HG03342 (cell line): ENCODE data around the gene ACR.

Source experiments
- ATAC-seq: cut with Tn5 transposase; IDR thresholded peaks from one replicate; pipeline ENCODE4 v1.9.1; 2021; ENCODE audit warnings: mild to moderate bottlenecking, moderate library complexity; ENCODE audit not compliant: unreplicated experiment

The ACR gene

DNA sequence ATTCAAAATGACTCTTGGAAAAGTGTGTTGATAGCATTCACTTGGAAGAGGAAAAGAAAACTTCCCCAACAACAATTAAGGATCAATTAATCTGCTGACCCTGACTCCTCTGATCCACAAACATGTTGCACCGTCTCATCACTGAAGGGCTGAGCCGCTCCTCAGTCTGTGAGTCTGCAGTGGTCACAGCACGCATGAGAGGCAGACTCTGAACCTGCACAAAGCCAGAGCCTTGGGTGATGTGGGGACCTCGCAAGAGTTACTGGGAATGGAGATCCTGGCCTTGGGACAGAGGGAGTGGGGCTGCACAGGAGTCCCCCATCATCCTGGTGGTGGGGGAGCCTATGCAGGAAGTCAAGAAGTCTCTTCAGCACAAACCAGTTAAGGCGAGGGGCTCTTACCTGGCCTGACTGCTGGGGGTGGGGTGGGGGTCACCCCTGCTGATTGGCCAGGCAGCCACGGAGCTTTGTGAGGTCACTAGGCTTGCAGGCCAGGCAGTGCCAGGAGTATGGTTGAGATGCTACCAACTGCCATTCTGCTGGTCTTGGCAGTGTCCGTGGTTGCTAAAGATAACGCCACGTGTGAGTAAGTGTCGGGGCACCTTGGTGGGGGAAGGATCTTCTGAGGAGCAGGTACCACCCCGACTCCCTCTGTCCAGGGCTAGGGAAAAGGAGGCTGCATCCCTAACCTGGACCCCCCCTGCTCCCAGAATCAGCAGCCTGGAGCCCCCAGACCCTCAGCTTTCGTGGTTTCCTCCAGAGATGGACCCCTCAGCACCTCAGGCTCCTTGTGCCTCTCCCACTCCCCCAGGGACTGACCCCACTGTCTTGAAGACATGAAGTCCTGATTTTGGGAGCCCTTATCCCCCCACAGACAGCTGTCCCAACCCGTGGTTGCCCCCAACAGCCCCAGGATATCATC, at the start of gene ACR:
TSS of gene ACR (plus strand) at position 477 of the 921 bp plus-strand sequence. CDS start at position 509, 32 bp downstream.
- ATAC-seq = no peak

GRCh38 chr22:50688448-50688847, 49.6 kb upstream of the ACR start:
- no peak for ATAC-seq

DNA sequence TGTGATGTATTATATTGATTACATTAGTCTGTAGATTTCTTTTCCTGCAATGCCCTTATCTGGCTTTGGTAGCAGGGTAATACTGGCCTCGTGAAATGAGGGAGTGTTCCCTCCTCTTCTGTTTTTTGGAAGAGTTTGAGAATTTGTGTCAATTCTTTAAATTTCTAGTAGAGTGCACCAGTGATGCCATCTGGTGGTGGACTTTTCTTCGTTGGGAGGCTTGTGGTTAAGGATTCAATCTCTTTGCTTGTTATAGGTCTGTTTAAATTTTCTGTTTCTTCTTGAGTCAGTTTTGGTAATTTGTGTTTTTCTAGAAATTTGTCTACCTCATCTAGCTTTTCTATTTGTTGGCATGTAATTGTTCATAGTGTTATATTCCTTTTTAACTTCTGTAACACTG, 46.5 kb upstream of the ACR start:
- ATAC-seq = no peak

DNA sequence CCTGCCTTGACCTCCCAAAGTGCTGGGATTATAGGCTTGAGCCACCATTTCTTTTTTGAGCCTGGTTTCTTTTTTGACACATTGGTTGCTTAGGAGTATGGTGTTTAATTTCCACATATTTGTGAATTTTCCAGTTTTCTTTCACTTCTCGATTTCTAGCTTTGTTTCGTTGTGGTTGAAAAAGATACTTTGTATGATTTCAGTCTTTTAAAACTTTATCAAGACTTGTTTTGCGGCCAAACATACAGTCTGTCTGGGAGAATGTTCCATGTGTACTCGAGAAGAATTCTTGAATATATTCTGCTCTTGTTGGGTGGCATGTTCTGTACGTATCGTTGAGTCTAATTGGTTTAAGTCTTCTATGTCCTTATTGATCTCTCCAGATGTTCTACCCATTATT, 44.5 kb upstream of the ACR start:
- ATAC-seq = no peak

DNA sequence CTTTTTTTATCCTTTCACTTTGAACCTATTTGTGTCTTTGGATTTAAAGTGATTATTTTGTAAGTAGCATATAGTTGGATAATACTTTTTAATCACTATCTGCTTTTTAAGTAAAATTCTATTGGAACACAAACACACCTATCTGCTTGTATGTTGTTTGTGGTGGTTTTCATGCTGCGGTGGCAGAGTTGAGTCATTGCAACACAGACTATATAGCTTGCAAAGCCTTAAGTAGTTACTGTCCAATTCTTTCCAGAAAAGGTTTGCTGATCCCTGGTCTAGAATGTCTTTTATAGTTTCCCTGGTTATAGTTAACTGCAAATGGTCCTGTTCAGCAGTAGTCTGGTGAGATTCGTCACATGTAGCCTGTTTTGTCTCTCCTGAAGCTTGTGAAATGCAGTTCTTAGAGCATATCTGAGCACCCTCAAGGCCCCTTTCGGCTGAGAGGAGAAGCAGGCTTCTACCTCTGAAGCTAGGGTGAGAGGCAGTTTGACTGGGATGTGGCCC, 43.9 kb upstream of the ACR start:
- ATAC-seq = no peak

DNA sequence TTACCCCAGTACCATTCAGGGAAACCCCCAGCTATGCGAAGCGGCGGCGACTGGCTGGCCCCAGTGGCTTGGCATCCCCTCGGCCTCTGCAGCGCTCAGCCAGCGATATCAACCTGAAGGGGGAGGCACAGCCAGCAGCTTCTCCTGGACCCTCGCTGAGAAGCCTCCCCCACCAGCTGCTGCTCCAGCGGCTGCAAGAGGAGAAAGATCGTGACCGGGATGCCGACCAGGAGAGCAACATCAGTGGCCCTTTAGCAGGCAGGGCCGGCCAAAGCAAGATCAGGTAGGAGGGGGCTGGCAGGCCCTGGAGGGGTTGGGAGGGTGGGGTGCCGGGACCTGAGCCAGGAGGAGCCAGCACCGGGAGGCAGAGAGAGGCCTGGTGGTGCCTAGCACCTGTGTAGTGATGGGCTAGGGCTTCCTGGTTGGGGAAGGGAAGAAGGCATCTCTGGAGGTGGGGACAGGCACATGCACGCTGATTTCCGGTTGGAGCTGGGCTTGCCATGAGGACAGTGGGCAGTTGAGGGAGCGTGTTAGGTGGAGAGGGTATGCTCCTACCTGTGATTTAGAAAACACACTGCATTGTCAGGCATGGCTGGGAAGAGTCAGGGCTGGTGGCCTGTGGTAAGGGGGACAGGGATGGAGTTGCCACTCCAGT, 43.1 kb upstream of the ACR start:
- ATAC-seq = no peak

- ATAC-seq = no peak
These were observed 42.4 kb upstream of the ACR start for GRCh38 chr22:50695421-50696250.

- ATAC-seq = no peak
These were observed 41.7 kb upstream of the ACR start for GRCh38 chr22:50696251-50696798.

- no peak for ATAC-seq
These were observed 41.0 kb upstream of the ACR start for GRCh38 chr22:50696799-50697561.

DNA sequence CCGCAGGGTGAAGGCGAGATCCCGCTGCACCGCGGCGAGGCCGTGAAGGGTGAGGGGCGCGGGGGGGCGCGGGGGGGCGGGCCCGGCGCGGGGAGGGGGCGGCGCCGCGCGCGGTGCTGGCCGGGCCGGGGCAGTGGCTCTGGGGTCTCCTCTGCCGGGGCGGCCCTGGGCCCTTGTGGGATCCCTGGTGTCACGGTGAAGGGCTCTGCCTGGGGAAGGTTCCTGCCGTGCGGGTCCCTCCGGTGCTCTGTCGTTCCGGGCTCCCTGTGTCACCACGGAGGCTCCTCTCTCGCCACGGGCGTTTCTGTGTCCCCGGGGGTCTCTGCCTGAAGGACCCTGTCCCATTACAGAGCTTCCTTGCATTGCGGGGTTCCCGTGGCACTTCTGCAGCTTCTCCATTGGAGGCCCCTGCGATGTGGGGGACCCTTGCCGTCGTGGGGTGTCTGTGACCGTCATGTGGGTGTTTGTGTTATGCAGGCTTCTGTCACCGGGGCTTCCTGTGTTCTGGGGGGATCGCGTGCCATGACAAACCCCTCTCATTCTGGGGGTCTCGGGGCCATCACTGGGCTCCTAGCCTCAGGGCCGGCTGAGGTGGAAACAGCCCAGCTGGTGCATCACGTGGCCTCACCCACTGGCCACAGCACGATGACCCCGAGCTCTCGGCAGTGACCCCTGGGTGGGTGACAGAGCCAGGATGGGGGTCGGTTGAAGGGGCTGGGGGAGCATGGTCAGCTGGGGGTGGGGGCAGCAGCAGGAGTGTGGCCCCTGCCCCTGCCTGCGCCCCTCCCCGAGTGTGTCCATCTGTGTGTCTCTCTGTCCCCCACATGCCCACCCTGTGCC, 40.1 kb upstream of the ACR start:
- no peak for ATAC-seq

DNA sequence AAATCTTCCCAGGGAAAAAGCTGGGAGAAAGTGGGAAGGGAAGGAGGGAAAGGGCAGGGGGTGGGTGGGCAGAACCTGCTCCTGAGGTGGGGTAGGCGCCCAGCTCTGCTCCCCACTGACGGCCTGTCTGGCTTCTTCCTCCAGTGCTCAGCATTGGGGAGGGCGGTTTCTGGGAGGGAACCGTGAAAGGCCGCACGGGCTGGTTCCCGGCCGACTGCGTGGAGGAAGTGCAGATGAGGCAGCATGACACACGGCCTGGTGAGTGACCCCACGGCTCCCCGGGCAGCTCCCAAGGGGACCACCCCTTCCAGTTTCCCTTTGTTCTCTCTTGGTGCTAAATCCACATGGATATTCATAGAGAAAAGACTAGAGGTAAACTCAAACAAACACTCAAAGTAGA, 39.5 kb upstream of the ACR start:
- ATAC-seq = no peak

GRCh38 chr22:50699001-50699755, 38.8 kb upstream of the ACR start:
- no peak for ATAC-seq

DNA sequence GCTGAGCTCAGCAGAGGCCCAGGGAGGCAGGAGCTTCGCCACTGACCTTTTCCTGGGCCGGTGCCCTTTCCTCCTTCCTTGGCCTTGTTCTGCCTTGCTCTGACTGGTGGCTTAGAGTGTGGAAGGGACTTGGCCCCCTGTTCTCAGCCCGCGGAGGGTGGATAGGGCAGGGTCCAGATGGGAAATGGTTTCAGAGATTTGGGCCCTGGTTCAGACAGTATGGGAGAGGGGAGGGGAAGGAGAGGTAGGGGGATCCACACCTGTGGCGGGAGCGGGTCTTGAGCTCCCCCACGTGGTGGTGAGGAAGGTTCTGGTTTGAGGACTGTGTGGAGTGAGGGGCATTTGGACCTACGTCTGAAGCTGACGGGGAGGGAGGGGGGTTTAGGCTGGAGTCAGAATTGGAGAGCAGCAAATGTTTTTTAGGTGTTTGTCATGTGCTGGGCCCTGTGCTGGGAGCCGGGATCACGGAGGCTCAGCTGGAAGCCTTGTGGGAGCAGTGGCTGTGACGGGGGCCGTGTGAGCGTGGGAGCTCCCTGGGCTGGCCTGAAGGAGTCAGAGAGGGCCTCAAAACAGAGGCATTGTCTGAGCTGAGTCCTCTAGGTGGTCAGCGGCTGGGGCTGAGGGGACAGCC, 38.1 kb upstream of the ACR start:
- ATAC-seq = no peak

- ATAC-seq = no peak
These were observed 37.5 kb upstream of the ACR start for GRCh38 chr22:50700387-50701075.

GRCh38 chr22:50701076-50701419, 37.0 kb upstream of the ACR start:
- ATAC-seq = no peak

DNA sequence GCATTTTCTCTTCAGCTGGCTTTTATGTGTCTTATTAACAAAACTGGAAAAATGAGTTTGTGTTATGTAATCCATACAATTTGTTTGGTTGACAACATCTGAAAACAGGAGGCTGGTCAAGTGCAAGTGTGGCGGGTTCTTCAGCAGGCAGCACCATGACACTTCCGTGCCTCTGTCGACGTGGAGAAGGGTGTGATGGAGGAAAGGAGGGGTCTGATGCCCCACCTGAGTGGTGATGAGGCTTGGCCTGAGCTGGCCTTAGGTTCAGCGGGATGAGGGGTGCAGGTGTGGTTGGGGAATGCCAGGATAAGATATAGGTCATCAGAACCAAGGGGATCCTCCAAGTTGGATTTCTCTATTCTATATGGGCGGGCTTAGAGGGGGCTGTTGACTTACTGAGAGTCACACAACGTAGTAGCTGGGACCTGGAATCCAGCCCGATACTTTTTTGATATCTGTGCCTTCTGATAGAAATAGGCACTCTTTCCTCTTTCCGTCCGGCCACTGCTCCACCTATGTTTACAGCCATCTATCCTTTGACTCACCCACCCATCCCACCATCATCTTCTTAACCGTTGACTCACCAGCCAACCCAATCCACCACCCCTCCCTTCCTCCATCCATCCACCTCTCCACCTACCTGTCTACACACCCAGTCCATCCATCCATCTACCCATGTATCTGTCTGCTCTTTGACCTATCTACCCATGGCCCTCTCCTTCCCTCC, 36.4 kb upstream of the ACR start:
- no peak for ATAC-seq

DNA sequence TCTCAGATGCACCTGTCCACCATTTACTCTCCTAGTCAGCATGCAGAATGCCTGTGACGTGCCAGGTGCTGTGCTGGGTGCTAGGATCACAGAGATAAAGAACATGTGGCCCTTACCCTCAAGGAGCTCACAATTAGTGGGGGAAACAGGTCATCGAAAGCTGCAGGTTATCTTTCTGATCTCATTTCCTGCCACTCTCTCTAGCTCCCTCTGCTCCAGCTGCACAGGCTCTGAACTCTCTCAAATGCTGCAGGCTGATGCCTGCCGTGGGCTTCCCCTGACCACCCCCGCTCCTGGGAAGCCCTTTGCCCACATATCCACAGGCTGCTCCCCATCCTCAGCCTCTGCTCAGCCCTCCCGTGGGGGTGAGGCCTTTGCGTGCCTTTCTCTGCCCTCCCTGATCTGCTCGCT, 35.7 kb upstream of the ACR start:
- no peak for ATAC-seq
